GM23248 (cell line): ENCODE data around the gene KATNB1. TPM values are rescaled to one million over a fixed set of nuclear protein-coding genes. Genes with fewer than 3 reads are reported as not detected.

Source experiments
- DNase-seq: peaks from one replicate; pipeline ENCODE4 v3.0.0-alpha.2; 2015
- H2AFZ ChIP-seq: fragments of 200-600 bp; sonication (generic); 2 replicates; pipeline ENCODE4 v1.6.1; 2016; ENCODE audit warnings: antibody characterized with exemption
- H3F3A ChIP-seq: fragments of 200-600 bp; sonication (generic); 2 replicates; pipeline ENCODE4 v1.6.1; 2016; ENCODE audit warnings: mild to moderate bottlenecking, antibody characterized with exemption, mixed run types; ENCODE audit not compliant: insufficient read depth
- H3K27ac ChIP-seq: fragments of 200-600 bp; sonication (generic); 2 replicates; pipeline ENCODE4 v1.5.1; 2016; ENCODE audit warnings: mild to moderate bottlenecking
- H3K27me3 ChIP-seq: fragments of 200-600 bp; sonication (generic); replicated peaks from 2 replicates; pipeline ENCODE4 v1.6.1; 2016; ENCODE audit warnings: mild to moderate bottlenecking; ENCODE audit not compliant: insufficient read depth
- H3K36me3 ChIP-seq: fragments of 200-600 bp; sonication (generic); 2 replicates; pipeline ENCODE4 v1.6.1; 2016; ENCODE audit warnings: low read depth, mild to moderate bottlenecking
- H3K4me1 ChIP-seq: fragments of 200-600 bp; sonication (generic); 2 replicates; pipeline ENCODE4 v1.6.1; 2016; ENCODE audit warnings: mild to moderate bottlenecking; ENCODE audit not compliant: insufficient read depth
- H3K4me2 ChIP-seq: fragments of 200-600 bp; sonication (generic); one replicate; pipeline ENCODE4 v1.6.1; 2016; ENCODE audit warnings: mild to moderate bottlenecking; ENCODE audit not compliant: unreplicated experiment
- H3K4me3 ChIP-seq: fragments of 200-600 bp; sonication (generic); 2 replicates; pipeline ENCODE4 v1.5.1; 2016; ENCODE audit warnings: mild to moderate bottlenecking
- H3K79me2 ChIP-seq: fragments of 200-600 bp; sonication (generic); 2 replicates; pipeline ENCODE4 v1.6.1; 2016; ENCODE audit warnings: mild to moderate bottlenecking; ENCODE audit not compliant: insufficient read depth
- H3K9ac ChIP-seq: fragments of 200-600 bp; sonication (generic); 2 replicates; pipeline ENCODE4 v1.6.1; 2016; ENCODE audit warnings: mild to moderate bottlenecking
- H3K9me2 ChIP-seq: fragments of 200-600 bp; sonication (generic); 2 replicates; pipeline ENCODE4 v1.6.1; 2016; ENCODE audit warnings: mixed run types, mild to moderate bottlenecking, moderate library complexity; ENCODE audit not compliant: insufficient read depth
- H3K9me3 ChIP-seq: fragments of 200-600 bp; sonication (generic); one replicate; pipeline ENCODE4 v1.6.1; 2017; ENCODE audit warnings: low read depth
- H4K20me1 ChIP-seq: fragments of 200-600 bp; sonication (generic); 2 replicates; pipeline ENCODE4 v1.6.0; 2016; ENCODE audit not compliant: insufficient read depth
- EZH2 ChIP-seq: fragments of 200-600 bp; sonication (generic); IDR thresholded peaks from 2 replicates; pipeline ENCODE4 v1.6.1; 2018; ENCODE audit warnings: antibody characterized with exemption, mild to moderate bottlenecking; ENCODE audit not compliant: insufficient read depth, poor library complexity, severe bottlenecking
- EZH2phosphoT487 ChIP-seq: fragments of 200-600 bp; sonication (generic); IDR thresholded peaks from 2 replicates; pipeline ENCODE4 v1.6.1; 2018; ENCODE audit warnings: antibody characterized with exemption, moderate library complexity, mild to moderate bottlenecking, low read depth; ENCODE audit not compliant: insufficient read depth
- WGBS, 2 experiments: methylation state at CpG; one replicate each; pipeline ENCODE4 v1.1.6; 2015 to 2017; ENCODE audit warnings: low lambda C conversion rate in 2 of 2, low coverage in 1 of 2; ENCODE audit errors: missing lambda C conversion rate in 2 of 2; 5-methylcytosine and 5-hydroxymethylcytosine counted together
- in situ Hi-C: fragments of 300-500 bp; cut with MboI; formaldehyde crosslinking; loops from 2 replicates; pipeline ENCODE4 v1.15.0; 2020
- polyA plus RNA-seq: library from polyadenylated mRNA; unstranded; fragments of >200 nt; fragmentation: Nextera tagmentation; extraction: Ambion mirVana; gene quantifications from 2 replicates; pipeline ENCODE4 v1.2.1, GENCODE V29; 2016
- total RNA-seq: library from RNA; depleted of rRNA; stranded (reverse); fragments of >200 nt; shearing (Covaris generic); gene quantifications from 2 replicates; pipeline ENCODE4 v1.2.3, GENCODE V29; 2014

Gene KATNB1
- total and polyA plus RNA-seq, 2 experiments from 2014 or later: 19.3 to 20.2 TPM

GRCh38 chr16:57693550-57693949 lies 42.0 kb upstream of the KATNB1 start:
- whole genome bisulfite sequencing, 2 experiments: 45 to 46% methylated on average over 4 of the region's 4 CpGs
- Histone ChIP-seq H4K20me1 (no peaks in the 10 kb centered on the region), H3K36me3 (no peaks in the 10 kb centered on the region), H3K9ac (no peak overlapping the region), H3K27ac (no peak overlapping the region), H3K4me3 (no peak overlapping the region), H3F3A (no peaks in the 10 kb centered on the region), H3K9me2 (no peaks in the 10 kb centered on the region), H3K9me3 (no peaks in the 10 kb centered on the region), H3K4me1 (no peaks in the 10 kb centered on the region), H2AFZ (no peak overlapping the region), H3K27me3 (no peaks in the 10 kb centered on the region; the same call in 1 of the 2 replicates), H3K79me2 (no peaks in the 10 kb centered on the region), H3K4me2 (no peak overlapping the region)
- no peak for DNase-seq
- TF ChIP-seq EZH2phosphoT487 (no peak), EZH2 (no peak)
- in situ Hi-C loops: no loop called here

- no peaks in the 10 kb centered on the region; the same call in 1 of the 2 replicates for H3K27me3 ChIP-seq
- TF ChIP-seq EZH2phosphoT487: no peak
- no peak for TF ChIP-seq EZH2
- no peak for DNase-seq
- WGBS, 2 experiments: 68% methylated on average over 10 of the region's 10 CpGs
- no peaks in the 10 kb centered on the region for H3K36me3 ChIP-seq
- no peak overlapping the region for H2AFZ ChIP-seq
- no peak overlapping the region for H3K27ac ChIP-seq
- no peaks in the 10 kb centered on the region for H3K9me3 ChIP-seq
- no peaks in the 10 kb centered on the region for H3K9me2 ChIP-seq
- H3K9ac ChIP-seq: no peak overlapping the region
- in situ Hi-C loops: no loop called here
- H3K79me2 ChIP-seq: no peaks in the 10 kb centered on the region
- no peaks in the 10 kb centered on the region for H4K20me1 ChIP-seq
- H3K4me1 ChIP-seq: no peaks in the 10 kb centered on the region
- no peak overlapping the region for H3K4me2 ChIP-seq
- H3F3A ChIP-seq: no peaks in the 10 kb centered on the region
- no peak overlapping the region for H3K4me3 ChIP-seq
These were observed 41.3 kb upstream of the KATNB1 start for GRCh38 chr16:57694231-57694724.

GRCh38 chr16:57694725-57695679 lies 40.6 kb upstream of the KATNB1 start, which contains the start of gene DRC7:
TSS of gene DRC7 (plus strand) at chr16:57694806. CDS start at chr16:57697950, 3,144 bp downstream.
- Histone ChIP-seq H3F3A (no peaks in the 10 kb centered on the region), H3K79me2 (no peaks in the 10 kb centered on the region), H3K9me3 (no peaks in the 10 kb centered on the region), H2AFZ (no peak within 1 kb of the TSS), H3K27me3 (no peaks in the 10 kb centered on the region; the same call in 1 of the 2 replicates), H3K36me3 (no peaks in the 10 kb centered on the region), H3K4me1 (no peaks in the 10 kb centered on the region), H4K20me1 (no peaks in the 10 kb centered on the region), H3K4me3 (no peak within 1 kb of the TSS), H3K4me2 (no peak within 1 kb of the TSS), H3K27ac (no peak within 1 kb of the TSS), H3K9me2 (no peaks in the 10 kb centered on the region), H3K9ac (no peak within 1 kb of the TSS)
- peak; percentile 38 for DNase-seq
- TF ChIP-seq EZH2phosphoT487: no peak
- no peak for TF ChIP-seq EZH2
- in situ Hi-C loops: no loop called here
- 35 to 42% methylated on average over 8 of the region's 8 CpGs for WGBS, 2 experiments

GRCh38 chr16:57695680-57696069 lies 39.9 kb upstream of the KATNB1 start:
- Histone ChIP-seq H3K79me2 (no peaks in the 10 kb centered on the region), H3K9ac (no peak overlapping the region), H4K20me1 (no peaks in the 10 kb centered on the region), H3K4me3 (no peak overlapping the region), H3K9me2 (no peaks in the 10 kb centered on the region), H3K36me3 (no peaks in the 10 kb centered on the region), H3K27me3 (no peaks in the 10 kb centered on the region; the same call in 1 of the 2 replicates), H3F3A (no peaks in the 10 kb centered on the region), H2AFZ (no peak overlapping the region), H3K4me1 (no peaks in the 10 kb centered on the region), H3K9me3 (no peaks in the 10 kb centered on the region), H3K4me2 (no peak overlapping the region), H3K27ac (no peak overlapping the region)
- in situ Hi-C loops: no loop called here
- 38 to 40% methylated on average over 5 of the region's 5 CpGs for whole genome bisulfite sequencing, 2 experiments
- DNase-seq: no peak
- TF ChIP-seq EZH2phosphoT487: no peak
- TF ChIP-seq EZH2: no peak
